HG02852 (cell line): ENCODE results near the gene COL9A3.
"Not testable (repeated sequence)": the region's sequence is repeated elsewhere in the genome, so short reads cannot be mapped to it uniquely, and the experiment has no call there.

Experiments used
- ATAC-seq: cut with Tn5 transposase; IDR thresholded peaks from one replicate; pipeline ENCODE4 v1.9.1; 2021; ENCODE audit warnings: mild to moderate bottlenecking, moderate library complexity; ENCODE audit not compliant: unreplicated experiment

COL9A3 gene

GRCh38 chr20:62852841-62853240 lies 36.0 kb downstream of the COL9A3 start:
- ATAC-seq = no peak

- not testable (repeated sequence) for ATAC-seq
Measured at GRCh38 chr20:62853304-62853703, 36.5 kb downstream of the COL9A3 start.

- no peak for ATAC-seq
Measured at GRCh38 chr20:62854121-62854520, 37.3 kb downstream of the COL9A3 start.

- ATAC-seq = no peak
Measured at GRCh38 chr20:62855120-62855519, 38.3 kb downstream of the COL9A3 start.

- ATAC-seq = no peak
Measured at GRCh38 chr20:62856931-62857619, 40.2 kb downstream of the COL9A3 start.

- ATAC-seq = no peak
Measured at GRCh38 chr20:62858058-62858830, 41.4 kb downstream of the COL9A3 start.

GRCh38 chr20:62859721-62860120 lies 42.9 kb downstream of the COL9A3 start:
- no peak for ATAC-seq

GRCh38 chr20:62860391-62860923 lies 43.6 kb downstream of the COL9A3 start:
- ATAC-seq = no peak

- ATAC-seq = peak; percentile 42
Measured at GRCh38 chr20:62860924-62861691, 44.3 kb downstream of the COL9A3 start.

- peak; percentile 61 for ATAC-seq
Measured at GRCh38 chr20:62861726-62862336, 45.0 kb downstream of the COL9A3 start, which contains the start of gene TCFL5. Gene TCFL5, minus strand, starts transcription at chr20:62861822. Its CDS starts 152 bp downstream, at chr20:62861670.

- no peak for ATAC-seq
Measured at GRCh38 chr20:62864207-62864606, 47.4 kb downstream of the COL9A3 start.

- ATAC-seq = no peak
Measured at GRCh38 chr20:62872184-62872847, 55.5 kb downstream of the COL9A3 start.

- no peak for ATAC-seq
Measured at GRCh38 chr20:62872862-62873261, 56.0 kb downstream of the COL9A3 start.

- ATAC-seq = no peak
Measured at GRCh38 chr20:62873280-62873679, 56.4 kb downstream of the COL9A3 start.

GRCh38 chr20:62873681-62874031 lies 56.8 kb downstream of the COL9A3 start:
- not testable (repeated sequence) for ATAC-seq

GRCh38 chr20:62874964-62875344 lies 58.1 kb downstream of the COL9A3 start:
- no peak for ATAC-seq

GRCh38 chr20:62875419-62876361 lies 58.8 kb downstream of the COL9A3 start:
- no peak for ATAC-seq

- ATAC-seq = no peak
Measured at GRCh38 chr20:62876501-62876901, 59.7 kb downstream of the COL9A3 start.
